ENCODE data around the gene DUOXA1. TPM values are rescaled to one million over a fixed set of nuclear protein-coding genes. Genes with fewer than 3 reads are reported as not detected.
"Not testable (repeated sequence)": the region's sequence is repeated elsewhere in the genome, so short reads cannot be mapped to it uniquely, and the experiment has no call there.

DUOXA1 gene
- total RNA-seq, 1 donor from 2014 or later, result not detected

DNA sequence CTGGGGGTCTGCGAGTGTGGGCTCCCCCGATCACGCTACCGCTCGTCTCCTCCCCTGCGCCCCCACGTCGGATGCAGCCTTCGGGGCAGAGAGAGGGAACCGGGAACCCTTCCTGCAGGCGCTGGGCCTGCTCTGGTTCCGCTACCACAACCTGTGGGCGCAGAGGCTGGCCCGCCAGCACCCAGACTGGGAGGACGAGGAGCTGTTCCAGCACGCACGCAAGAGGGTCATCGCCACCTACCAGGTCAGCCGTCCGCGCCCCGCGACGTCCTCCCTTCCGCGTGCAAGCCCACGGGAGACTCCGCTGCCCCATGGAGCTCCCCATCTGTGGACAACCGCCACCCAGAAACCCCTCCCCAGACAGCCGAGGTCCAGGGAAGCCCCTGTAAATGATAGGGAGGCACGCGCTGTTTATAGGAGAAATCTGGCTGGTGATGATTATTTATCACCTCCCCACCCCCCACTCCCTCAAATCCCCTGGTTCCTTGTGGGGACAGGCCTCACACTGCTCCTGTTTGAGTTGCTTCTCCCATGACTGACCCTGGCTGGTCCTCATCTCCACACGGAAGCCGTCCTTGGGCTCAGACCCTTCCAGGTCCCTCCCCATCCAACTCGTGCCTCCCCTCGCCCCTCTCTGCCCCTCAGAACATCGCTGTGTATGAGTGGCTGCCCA, 6.2 kb upstream of the DUOXA1 start:
- not testable (repeated sequence) for H3K9ac ChIP-seq; H3K36me3 Mint-ChIP-seq; H3F3A ChIP-seq (ENCODE audit: low read depth); H3K27ac ChIP-seq; H3K4me3 ChIP-seq; H3K79me2 ChIP-seq (ENCODE audit: low read depth); H3K4me1 Mint-ChIP-seq; H2AFZ ChIP-seq (replicated peaks); H4K20me1 ChIP-seq (ENCODE audit: low read depth); H3K4me3 Mint-ChIP-seq; DNase-seq (ENCODE audit: low spot score); H3K36me3 ChIP-seq; H3K9me3 Mint-ChIP-seq; H3K9me3 ChIP-seq (ENCODE audit: low read depth); H3K4me1 ChIP-seq; H3K27ac Mint-ChIP-seq
- peak; percentile 82 for TF ChIP-seq EZH2 (IDR thresholded peaks at IDR 0.05)
- TF ChIP-seq EZH2phosphoT487 (IDR thresholded peaks at IDR 0.05), result peak; percentile 69
- Histone ChIP-seq H3K4me2 (peak overlapping the region; percentile 15), H3K27me3 (peaks cover 67% of the 10 kb centered on the region)
- peaks cover 43% of the 10 kb centered on the region for H3K27me3 Mint-ChIP-seq (ENCODE audit: insufficient read depth, low read depth)

DNA sequence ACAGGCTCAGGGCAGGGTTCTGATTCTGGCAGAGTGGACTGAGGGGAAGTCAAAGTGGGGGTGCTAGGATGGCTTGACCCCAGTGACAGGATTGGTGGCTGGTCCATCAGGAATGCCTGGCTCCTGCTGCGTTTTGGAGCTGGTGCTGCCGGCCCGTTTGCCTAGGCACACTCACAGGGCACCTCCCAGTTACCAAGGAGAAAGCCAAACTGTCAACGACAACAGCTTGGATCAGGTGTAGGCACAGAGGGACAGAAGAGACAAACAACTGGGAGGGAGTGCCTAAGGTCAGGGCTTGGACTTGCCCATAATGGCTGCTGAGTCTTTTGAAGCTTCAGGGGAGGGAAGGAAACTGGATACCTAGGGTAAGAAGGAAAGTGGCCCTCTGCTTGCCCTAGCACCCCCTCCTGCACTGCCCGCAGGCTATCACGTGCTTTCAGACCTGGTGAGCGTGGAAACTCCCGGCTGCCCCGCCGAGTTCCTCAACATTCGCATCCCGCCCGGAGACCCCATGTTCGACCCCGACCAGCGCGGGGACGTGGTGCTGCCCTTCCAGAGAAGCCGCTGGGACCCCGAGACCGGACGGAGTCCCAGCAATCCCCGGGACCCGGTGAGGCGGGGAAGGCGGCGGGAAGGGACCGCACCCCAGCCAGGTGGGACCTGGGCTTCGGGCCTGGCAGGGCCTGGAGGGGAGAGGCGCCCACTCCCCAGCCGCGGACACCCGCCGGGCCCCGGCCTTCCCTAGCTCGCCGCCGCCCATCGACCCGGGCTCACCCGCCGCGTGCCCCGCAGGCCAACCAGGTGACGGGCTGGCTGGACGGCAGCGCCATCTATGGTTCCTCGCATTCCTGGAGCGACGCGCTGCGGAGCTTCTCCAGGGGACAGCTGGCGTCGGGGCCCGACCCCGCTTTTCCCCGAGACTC, 5.3 kb upstream of the DUOXA1 start:
- peaks cover 48% of the 10 kb centered on the region for H3K27me3 Mint-ChIP-seq (ENCODE audit: insufficient read depth, low read depth)
- peak; percentile 65 for DNase-seq (ENCODE audit: low spot score)
- H3F3A ChIP-seq (ENCODE audit: low read depth), result no peaks in the 10 kb centered on the region
- H3K36me3 Mint-ChIP-seq, result peaks cover 2% of the 10 kb centered on the region
- H3K9ac ChIP-seq, result no peak overlapping the region
- no peak overlapping the region for H2AFZ ChIP-seq (replicated peaks)
- no peaks in the 10 kb centered on the region for H3K79me2 ChIP-seq (ENCODE audit: low read depth)
- TF ChIP-seq, protein P1, sequence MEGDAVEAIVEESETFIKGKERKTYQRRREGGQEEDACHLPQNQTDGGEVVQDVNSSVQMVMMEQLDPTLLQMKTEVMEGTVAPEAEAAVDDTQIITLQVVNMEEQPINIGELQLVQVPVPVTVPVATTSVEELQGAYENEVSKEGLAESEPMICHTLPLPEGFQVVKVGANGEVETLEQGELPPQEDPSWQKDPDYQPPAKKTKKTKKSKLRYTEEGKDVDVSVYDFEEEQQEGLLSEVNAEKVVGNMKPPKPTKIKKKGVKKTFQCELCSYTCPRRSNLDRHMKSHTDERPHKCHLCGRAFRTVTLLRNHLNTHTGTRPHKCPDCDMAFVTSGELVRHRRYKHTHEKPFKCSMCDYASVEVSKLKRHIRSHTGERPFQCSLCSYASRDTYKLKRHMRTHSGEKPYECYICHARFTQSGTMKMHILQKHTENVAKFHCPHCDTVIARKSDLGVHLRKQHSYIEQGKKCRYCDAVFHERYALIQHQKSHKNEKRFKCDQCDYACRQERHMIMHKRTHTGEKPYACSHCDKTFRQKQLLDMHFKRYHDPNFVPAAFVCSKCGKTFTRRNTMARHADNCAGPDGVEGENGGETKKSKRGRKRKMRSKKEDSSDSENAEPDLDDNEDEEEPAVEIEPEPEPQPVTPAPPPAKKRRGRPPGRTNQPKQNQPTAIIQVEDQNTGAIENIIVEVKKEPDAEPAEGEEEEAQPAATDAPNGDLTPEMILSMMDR (IDR thresholded peaks at IDR 0.05), result peak; percentile 33
- TF ChIP-seq EZH2phosphoT487 (IDR thresholded peaks at IDR 0.05) (peak; percentile 82), EZH2 (IDR thresholded peaks at IDR 0.05) (no peak)
- peaks cover 4% of the 10 kb centered on the region for H3K4me1 Mint-ChIP-seq
- H3K4me1 ChIP-seq, result peaks cover 1% of the 10 kb centered on the region
- H3K9me3 ChIP-seq (ENCODE audit: low read depth), result no peaks in the 10 kb centered on the region
- no peaks in the 10 kb centered on the region for H3K36me3 ChIP-seq
- H3K9me3 Mint-ChIP-seq, result peaks cover 4% of the 10 kb centered on the region
- peak overlapping the region; percentile 59 for H3K4me3 Mint-ChIP-seq
- H3K27ac Mint-ChIP-seq, result no peak overlapping the region
- H3K4me3 ChIP-seq, result no peak overlapping the region
- H3K27ac ChIP-seq, result no peak overlapping the region
- H4K20me1 ChIP-seq (ENCODE audit: low read depth), result peaks cover 5% of the 10 kb centered on the region
- peaks cover 76% of the 10 kb centered on the region for H3K27me3 ChIP-seq
- H3K4me2 ChIP-seq, result peak overlapping the region; percentile 49

DNA sequence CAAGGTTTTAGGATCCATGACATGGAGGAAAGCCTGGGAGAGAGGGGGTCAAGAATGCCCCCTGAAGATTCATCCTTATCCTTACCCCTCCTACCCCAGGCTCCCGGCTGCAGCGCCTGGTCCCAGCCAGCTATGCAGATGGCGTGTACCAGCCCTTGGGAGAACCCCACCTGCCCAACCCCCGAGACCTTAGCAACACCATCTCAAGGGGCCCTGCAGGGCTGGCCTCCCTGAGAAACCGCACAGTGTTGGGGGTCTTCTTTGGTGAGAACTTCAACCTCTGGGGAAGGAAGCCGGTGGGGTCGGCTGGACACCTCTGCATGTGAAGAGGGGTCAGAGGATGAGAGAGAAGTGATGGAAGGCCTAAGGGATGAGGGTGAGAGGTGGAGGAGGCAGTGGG, 4.4 kb upstream of the DUOXA1 start:
- no peak overlapping the region for H2AFZ ChIP-seq (replicated peaks)
- H3K27me3 ChIP-seq, result peaks cover 85% of the 10 kb centered on the region
- Mint-ChIP-seq H3K27ac (no peak overlapping the region), H3K4me3 (no peak overlapping the region), H3K4me1 (peaks cover 4% of the 10 kb centered on the region), H3K9me3 (peaks cover 4% of the 10 kb centered on the region), H3K27me3 (ENCODE audit: insufficient read depth, low read depth) (peaks cover 55% of the 10 kb centered on the region), H3K36me3 (peaks cover 2% of the 10 kb centered on the region)
- TF ChIP-seq EZH2 (IDR thresholded peaks at IDR 0.05) (no peak), EZH2phosphoT487 (IDR thresholded peaks at IDR 0.05) (no peak)
- TF ChIP-seq, protein P1 (IDR thresholded peaks at IDR 0.05), result no peak
- H3K36me3 ChIP-seq, result no peaks in the 10 kb centered on the region
- no peaks in the 10 kb centered on the region for H3K9me3 ChIP-seq (ENCODE audit: low read depth)
- no peaks in the 10 kb centered on the region for H3F3A ChIP-seq (ENCODE audit: low read depth)
- no peak overlapping the region for H3K27ac ChIP-seq
- H3K4me1 ChIP-seq, result peaks cover 5% of the 10 kb centered on the region
- no peaks in the 10 kb centered on the region for H3K79me2 ChIP-seq (ENCODE audit: low read depth)
- no peak for DNase-seq (ENCODE audit: low spot score)
- H3K4me3 ChIP-seq, result no peak overlapping the region
- peaks cover 5% of the 10 kb centered on the region for H4K20me1 ChIP-seq (ENCODE audit: low read depth)
- no peak overlapping the region for H3K4me2 ChIP-seq
- H3K9ac ChIP-seq, result no peak overlapping the region
